OCI-LY3 (cell line): Measurements from ENCODE around the gene CELF5.

Experiments
- CTCF ChIP-seq: fragments of 200-600, 300-600 bp; sonication (generic); IDR thresholded peaks from 2 replicates; pipeline ENCODE4 v1.5.1; 2014; ENCODE audit warnings: antibody characterized with exemption, low read length, low read depth
- EZH2phosphoT487 ChIP-seq: fragments of 200-600 bp; shearing (Covaris generic); IDR thresholded peaks from 2 replicates; pipeline ENCODE4 v1.6.1; 2018; ENCODE audit warnings: antibody characterized with exemption, mixed run types, low read depth

DNA sequence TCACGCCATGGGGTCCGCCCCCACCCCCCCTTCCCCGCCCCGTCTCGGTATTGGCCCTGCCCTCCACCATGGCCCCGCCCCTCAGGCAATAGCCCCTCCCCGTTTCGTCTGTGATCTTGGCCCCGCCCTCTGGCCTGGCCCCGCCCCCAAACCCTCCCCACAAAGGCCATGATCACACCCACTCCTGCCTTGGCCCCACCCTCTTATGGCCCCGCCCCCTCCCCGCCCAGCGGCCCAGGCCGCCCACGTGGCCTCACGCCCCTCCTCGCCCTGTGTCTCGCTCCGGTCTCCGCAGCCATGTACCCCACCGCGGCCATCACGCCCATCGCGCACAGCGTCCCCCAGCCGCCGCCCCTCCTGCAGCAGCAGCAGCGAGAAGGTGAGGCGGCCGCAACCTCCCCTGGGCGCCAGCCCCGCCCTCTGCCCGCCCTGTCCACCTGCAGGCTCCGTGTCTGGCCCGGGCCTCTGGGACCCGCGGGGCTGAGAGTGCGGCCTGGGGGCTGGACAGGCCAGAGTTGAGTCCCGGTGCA lies 61.3 kb downstream of the CELF5 start:
- TF ChIP-seq EZH2phosphoT487 (no peak), CTCF (no peak)
